Measurements from ENCODE around the gene TRIM47.
A peak's percentile ranks its signal among the peaks of the same experiment; 100 is the strongest.

TRIM47 gene

DNA sequence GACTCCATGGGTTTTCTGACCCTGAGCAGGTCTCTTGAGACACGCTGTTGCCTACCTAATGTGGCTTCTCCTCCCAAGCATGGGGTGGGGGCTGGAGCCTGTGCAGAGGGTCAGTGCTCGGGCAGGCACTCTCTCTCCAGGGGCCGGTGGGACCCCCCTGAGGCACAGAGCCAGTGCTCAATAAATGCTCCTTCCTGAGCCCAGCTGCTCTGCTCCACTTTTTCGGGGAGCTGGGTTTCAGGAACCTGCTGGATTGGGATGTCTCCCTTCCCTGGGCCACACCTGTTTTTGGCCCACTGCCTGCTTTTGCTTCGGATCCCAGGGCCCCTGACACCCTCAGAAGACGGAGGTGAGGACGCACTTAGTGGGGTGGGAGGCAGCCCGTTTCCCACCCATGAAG, 19.7 kb upstream of the TRIM47 start:
- no peak overlapping the region for H2AFZ ChIP-seq (ENCODE audit: low read length)
- H4K20me1 ChIP-seq (ENCODE audit: insufficient read depth, low read length) = no peaks in the 10 kb centered on the region
- H3K9me2 ChIP-seq (ENCODE audit: low read depth, low read length) = no peaks in the 10 kb centered on the region
- no peak overlapping the region for H3K4me2 ChIP-seq (ENCODE audit: low read length)
- no peak overlapping the region for H3K4me3 ChIP-seq (ENCODE audit: low read depth, low read length, poor library complexity, severe bottlenecking)
- no peak for TF ChIP-seq EZH2 (IDR thresholded peaks at IDR 0.05; ENCODE audit: borderline replicate concordance, low read length)
- TF ChIP-seq, protein P1, sequence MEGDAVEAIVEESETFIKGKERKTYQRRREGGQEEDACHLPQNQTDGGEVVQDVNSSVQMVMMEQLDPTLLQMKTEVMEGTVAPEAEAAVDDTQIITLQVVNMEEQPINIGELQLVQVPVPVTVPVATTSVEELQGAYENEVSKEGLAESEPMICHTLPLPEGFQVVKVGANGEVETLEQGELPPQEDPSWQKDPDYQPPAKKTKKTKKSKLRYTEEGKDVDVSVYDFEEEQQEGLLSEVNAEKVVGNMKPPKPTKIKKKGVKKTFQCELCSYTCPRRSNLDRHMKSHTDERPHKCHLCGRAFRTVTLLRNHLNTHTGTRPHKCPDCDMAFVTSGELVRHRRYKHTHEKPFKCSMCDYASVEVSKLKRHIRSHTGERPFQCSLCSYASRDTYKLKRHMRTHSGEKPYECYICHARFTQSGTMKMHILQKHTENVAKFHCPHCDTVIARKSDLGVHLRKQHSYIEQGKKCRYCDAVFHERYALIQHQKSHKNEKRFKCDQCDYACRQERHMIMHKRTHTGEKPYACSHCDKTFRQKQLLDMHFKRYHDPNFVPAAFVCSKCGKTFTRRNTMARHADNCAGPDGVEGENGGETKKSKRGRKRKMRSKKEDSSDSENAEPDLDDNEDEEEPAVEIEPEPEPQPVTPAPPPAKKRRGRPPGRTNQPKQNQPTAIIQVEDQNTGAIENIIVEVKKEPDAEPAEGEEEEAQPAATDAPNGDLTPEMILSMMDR (IDR thresholded peaks at IDR 0.05; ENCODE audit: low read length) = no peak
- peaks cover 42% of the 10 kb centered on the region for H3K36me3 ChIP-seq (ENCODE audit: insufficient read depth, low read length)
- H3K27ac ChIP-seq (ENCODE audit: low read depth, low read length, poor library complexity, severe bottlenecking) = peak overlapping the region; percentile 33
- no peaks in the 10 kb centered on the region for H3F3A ChIP-seq (ENCODE audit: insufficient read depth, low read length)
- H3K9me3 ChIP-seq (ENCODE audit: low read length) = no peaks in the 10 kb centered on the region
- peaks cover 26% of the 10 kb centered on the region for H3K4me1 ChIP-seq (ENCODE audit: insufficient read depth, low read length, severe bottlenecking)
- no peaks in the 10 kb centered on the region for H3K27me3 ChIP-seq (ENCODE audit: insufficient read depth, low read length)
- H3K79me2 ChIP-seq (ENCODE audit: insufficient read depth, low read length) = no peaks in the 10 kb centered on the region
- no peak overlapping the region for H3K9ac ChIP-seq (ENCODE audit: low read length)

DNA sequence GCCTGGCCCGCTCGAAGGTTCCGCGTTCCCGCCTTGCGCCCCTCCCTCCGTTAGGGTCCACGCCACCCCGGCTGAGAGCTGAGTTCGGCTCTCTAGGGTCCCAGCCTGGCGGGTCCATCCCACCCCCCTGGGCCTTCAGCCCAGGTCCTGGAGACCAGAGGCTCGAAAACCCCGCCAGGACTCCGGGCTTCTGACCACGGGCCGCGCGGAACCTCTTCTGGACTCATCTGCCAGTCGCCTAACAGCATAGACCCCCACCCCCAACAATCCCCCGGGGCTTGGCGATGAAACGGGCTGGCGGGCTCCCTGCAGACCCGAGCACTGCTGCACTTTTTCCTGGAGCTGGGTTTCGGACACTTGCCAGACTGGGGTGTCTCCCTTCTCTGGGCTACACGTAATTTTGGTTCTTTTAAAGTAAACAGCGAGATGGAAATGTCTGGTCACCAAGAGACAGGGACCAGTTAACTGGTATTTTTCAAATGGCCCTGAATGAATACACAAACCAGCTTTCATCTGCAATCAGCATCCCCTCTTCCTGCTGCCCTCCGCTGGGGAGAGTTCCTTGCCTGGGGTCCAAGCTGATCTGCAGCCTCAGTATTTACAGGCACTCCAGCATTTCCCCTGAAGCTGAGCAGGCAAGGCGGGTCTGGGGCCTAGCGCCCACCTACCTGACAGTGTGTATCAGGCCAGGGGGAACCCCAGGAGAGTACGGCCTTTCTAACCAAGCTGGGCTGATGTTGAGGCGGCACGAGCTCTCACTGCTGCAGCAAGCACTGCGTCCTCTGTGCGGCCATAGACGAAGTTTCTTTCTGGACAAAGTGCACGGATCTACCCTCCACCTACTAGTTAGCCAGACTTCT, 19.0 kb upstream of the TRIM47 start:
- no peak overlapping the region for H2AFZ ChIP-seq (ENCODE audit: low read length)
- peaks cover 24% of the 10 kb centered on the region for H3K4me1 ChIP-seq (ENCODE audit: insufficient read depth, low read length, severe bottlenecking)
- H3K79me2 ChIP-seq (ENCODE audit: insufficient read depth, low read length) = no peaks in the 10 kb centered on the region
- H3K4me2 ChIP-seq (ENCODE audit: low read length) = peak overlapping the region; percentile 79
- H3K36me3 ChIP-seq (ENCODE audit: insufficient read depth, low read length) = peaks cover 35% of the 10 kb centered on the region
- peak overlapping the region; percentile 80 for H3K4me3 ChIP-seq (ENCODE audit: low read depth, low read length, poor library complexity, severe bottlenecking)
- no peaks in the 10 kb centered on the region for H3F3A ChIP-seq (ENCODE audit: insufficient read depth, low read length)
- peak overlapping the region; percentile 33 for H3K27ac ChIP-seq (ENCODE audit: low read depth, low read length, poor library complexity, severe bottlenecking)
- no peaks in the 10 kb centered on the region for H3K27me3 ChIP-seq (ENCODE audit: insufficient read depth, low read length)
- H3K9me2 ChIP-seq (ENCODE audit: low read depth, low read length) = no peaks in the 10 kb centered on the region
- no peak for TF ChIP-seq EZH2 (IDR thresholded peaks at IDR 0.05; ENCODE audit: borderline replicate concordance, low read length)
- TF ChIP-seq, protein P1 (IDR thresholded peaks at IDR 0.05; ENCODE audit: low read length) = no peak
- H4K20me1 ChIP-seq (ENCODE audit: insufficient read depth, low read length) = no peaks in the 10 kb centered on the region
- H3K9ac ChIP-seq (ENCODE audit: low read length) = peak overlapping the region; percentile 32; the same call in 1 of the 2 replicates
- H3K9me3 ChIP-seq (ENCODE audit: low read length) = no peaks in the 10 kb centered on the region

DNA sequence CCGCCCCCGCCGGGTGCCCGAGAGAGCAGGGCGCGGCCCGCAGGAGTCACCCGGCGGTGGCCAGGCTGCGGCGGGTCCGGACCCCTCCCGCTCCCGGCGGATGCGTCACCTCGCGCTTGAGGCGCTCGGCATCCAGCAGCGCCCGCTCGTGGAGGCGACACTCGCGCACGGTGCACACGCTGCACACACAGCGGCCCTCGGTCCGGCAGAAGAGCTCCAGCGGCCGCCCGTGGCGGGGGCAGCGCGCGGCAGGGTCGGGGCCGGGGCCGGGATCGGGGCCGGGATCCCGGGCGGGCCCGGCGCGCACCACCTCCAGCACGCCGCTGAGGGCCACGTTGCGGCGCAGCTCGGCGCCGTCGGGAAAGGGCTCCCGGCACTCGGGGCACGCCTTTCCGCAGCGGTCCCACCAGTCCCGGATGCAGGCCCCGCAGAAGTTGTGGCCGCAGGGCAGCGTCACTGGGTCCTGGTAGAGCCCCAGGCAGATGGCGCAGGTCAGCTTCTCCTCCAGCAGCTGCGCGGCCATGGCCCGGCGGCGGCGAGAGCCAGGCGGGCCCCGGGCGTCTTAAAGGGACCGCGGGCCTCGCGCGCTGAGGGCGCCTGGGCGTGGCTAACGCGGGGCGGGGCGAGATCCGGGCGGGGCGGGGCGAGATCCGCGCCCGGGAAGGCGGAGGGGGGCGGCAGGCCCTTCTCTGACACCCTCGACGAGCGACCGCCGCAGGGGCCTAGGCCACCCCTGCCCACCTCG, 18.2 kb upstream of the TRIM47 start, which contains the start of gene TRIM65:
Gene TRIM65 (minus strand): TSS at position 537 of the 745 bp plus-strand sequence. CDS start 14 bp downstream, at position 523.
- peak within 1 kb of the TSS; percentile 77 for H3K9ac ChIP-seq (ENCODE audit: low read length)
- H3F3A ChIP-seq (ENCODE audit: insufficient read depth, low read length) = no peaks in the 10 kb centered on the region
- peaks cover 24% of the 10 kb centered on the region for H3K4me1 ChIP-seq (ENCODE audit: insufficient read depth, low read length, severe bottlenecking)
- H3K9me3 ChIP-seq (ENCODE audit: low read length) = no peaks in the 10 kb centered on the region
- no peaks in the 10 kb centered on the region for H3K27me3 ChIP-seq (ENCODE audit: insufficient read depth, low read length)
- H4K20me1 ChIP-seq (ENCODE audit: insufficient read depth, low read length) = no peaks in the 10 kb centered on the region
- peaks cover 29% of the 10 kb centered on the region for H3K36me3 ChIP-seq (ENCODE audit: insufficient read depth, low read length)
- H3K4me2 ChIP-seq (ENCODE audit: low read length) = peak within 1 kb of the TSS; percentile 79
- H2AFZ ChIP-seq (ENCODE audit: low read length) = no peak within 1 kb of the TSS
- H3K9me2 ChIP-seq (ENCODE audit: low read depth, low read length) = no peaks in the 10 kb centered on the region
- peak within 1 kb of the TSS; percentile 80 for H3K4me3 ChIP-seq (ENCODE audit: low read depth, low read length, poor library complexity, severe bottlenecking)
- H3K27ac ChIP-seq (ENCODE audit: low read depth, low read length, poor library complexity, severe bottlenecking) = peak within 1 kb of the TSS; percentile 33
- H3K79me2 ChIP-seq (ENCODE audit: insufficient read depth, low read length) = no peaks in the 10 kb centered on the region
- TF ChIP-seq EZH2 (IDR thresholded peaks at IDR 0.05; ENCODE audit: borderline replicate concordance, low read length) = no peak
- TF ChIP-seq, protein P1 (IDR thresholded peaks at IDR 0.05; ENCODE audit: low read length) = peak; percentile 19; the same call in 1 of the 2 replicates
